ENCODE measurements around the gene TRERF1.

Gene TRERF1

DNA sequence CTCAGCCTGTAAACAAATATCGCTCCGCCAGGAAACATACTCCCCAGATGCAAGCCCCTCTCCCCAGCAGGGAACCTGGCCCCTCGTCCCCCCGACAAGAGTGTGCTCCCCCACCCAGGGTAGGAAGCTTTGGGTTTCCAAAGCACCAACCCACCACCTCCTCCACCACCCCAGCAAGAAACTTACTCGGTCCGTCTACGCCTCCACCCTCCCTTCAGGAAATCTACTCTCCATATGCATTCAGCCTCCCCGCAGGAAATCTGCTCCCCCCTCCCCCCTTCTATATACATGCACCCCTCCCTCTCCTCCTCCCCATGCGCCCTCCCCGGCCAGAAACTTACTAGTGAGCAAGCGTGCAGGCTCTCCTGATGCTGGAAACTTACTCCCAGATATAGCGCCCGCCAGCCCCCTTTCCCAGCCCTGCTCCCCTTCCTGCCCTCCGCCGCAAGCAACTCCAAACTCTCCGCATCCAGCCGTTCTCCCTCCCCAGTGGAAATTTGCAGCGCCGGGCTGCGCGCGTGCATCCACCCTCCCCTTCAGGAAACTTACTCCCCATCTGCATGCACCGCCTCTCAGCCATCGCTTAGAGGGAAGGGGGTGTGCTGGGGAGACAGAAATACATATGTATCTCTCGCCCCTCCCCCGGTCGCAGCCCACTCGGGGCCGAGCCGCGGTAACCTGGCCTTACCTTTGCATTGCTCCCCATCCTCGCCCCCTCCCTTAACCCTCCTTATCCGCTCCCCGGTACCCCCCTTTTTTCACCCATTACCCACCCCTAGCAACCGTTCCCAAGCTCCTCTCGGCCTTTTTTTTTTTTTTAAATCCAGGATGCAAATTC is at the start of gene TRERF1 (continued):
- TF ChIP-seq ZNF341 (tag by site-specific recombination; IDR thresholded peaks at IDR 0.05; ENCODE audit: low read depth) (peak; percentile 90), ZNF366 (tag by site-specific recombination; conservative IDR thresholded peaks at IDR 0.05) (no peak; the same call in 1 of the 2 replicates), ZNF24 (tag by site-specific recombination; IDR thresholded peaks at IDR 0.05) (peak; percentile 56; the same call in 1 of the 2 replicates), FEZF1 (tag by site-specific recombination; IDR thresholded peaks at IDR 0.05) (0 out of 2 replicates have a peak, but pooled peaks have one; percentile 13), ZNF354C (tag by site-specific recombination; IDR thresholded peaks at IDR 0.05; ENCODE audit: borderline replicate concordance, low read depth) (no peak), ZNF133 (tag by site-specific recombination; IDR thresholded peaks at IDR 0.05) (no peak), BCL11B (tag by site-specific recombination; IDR thresholded peaks at IDR 0.05; ENCODE audit: low read depth) (no peak), KLF16 (tag by site-specific recombination; IDR thresholded peaks at IDR 0.05) (peak; percentile 81), IKZF3 (tag by site-specific recombination; IDR thresholded peaks at IDR 0.05) (peak; percentile 77; the same call in 1 of the 2 replicates), ZNF555 (tag by site-specific recombination; conservative IDR thresholded peaks at IDR 0.05) (no peak), MYNN (tag by site-specific recombination; IDR thresholded peaks at IDR 0.05; ENCODE audit: borderline replicate concordance) (no peak), ZNF549 (tag by site-specific recombination; IDR thresholded peaks at IDR 0.05) (no peak), ZBTB20 (tag by site-specific recombination; IDR thresholded peaks at IDR 0.05) (peak; percentile 61), GLI2 (tag by site-specific recombination; IDR thresholded peaks at IDR 0.05; ENCODE audit: borderline replicate concordance, low read depth) (no peak), ZNF239 (tag by site-specific recombination; IDR thresholded peaks at IDR 0.05) (no peak)
- TF ChIP-seq, protein P1, sequence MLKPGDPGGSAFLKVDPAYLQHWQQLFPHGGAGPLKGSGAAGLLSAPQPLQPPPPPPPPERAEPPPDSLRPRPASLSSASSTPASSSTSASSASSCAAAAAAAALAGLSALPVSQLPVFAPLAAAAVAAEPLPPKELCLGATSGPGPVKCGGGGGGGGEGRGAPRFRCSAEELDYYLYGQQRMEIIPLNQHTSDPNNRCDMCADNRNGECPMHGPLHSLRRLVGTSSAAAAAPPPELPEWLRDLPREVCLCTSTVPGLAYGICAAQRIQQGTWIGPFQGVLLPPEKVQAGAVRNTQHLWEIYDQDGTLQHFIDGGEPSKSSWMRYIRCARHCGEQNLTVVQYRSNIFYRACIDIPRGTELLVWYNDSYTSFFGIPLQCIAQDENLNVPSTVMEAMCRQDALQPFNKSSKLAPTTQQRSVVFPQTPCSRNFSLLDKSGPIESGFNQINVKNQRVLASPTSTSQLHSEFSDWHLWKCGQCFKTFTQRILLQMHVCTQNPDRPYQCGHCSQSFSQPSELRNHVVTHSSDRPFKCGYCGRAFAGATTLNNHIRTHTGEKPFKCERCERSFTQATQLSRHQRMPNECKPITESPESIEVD (tag by site-specific recombination; IDR thresholded peaks at IDR 0.05): no peak
- TF ChIP-seq, protein P2, sequence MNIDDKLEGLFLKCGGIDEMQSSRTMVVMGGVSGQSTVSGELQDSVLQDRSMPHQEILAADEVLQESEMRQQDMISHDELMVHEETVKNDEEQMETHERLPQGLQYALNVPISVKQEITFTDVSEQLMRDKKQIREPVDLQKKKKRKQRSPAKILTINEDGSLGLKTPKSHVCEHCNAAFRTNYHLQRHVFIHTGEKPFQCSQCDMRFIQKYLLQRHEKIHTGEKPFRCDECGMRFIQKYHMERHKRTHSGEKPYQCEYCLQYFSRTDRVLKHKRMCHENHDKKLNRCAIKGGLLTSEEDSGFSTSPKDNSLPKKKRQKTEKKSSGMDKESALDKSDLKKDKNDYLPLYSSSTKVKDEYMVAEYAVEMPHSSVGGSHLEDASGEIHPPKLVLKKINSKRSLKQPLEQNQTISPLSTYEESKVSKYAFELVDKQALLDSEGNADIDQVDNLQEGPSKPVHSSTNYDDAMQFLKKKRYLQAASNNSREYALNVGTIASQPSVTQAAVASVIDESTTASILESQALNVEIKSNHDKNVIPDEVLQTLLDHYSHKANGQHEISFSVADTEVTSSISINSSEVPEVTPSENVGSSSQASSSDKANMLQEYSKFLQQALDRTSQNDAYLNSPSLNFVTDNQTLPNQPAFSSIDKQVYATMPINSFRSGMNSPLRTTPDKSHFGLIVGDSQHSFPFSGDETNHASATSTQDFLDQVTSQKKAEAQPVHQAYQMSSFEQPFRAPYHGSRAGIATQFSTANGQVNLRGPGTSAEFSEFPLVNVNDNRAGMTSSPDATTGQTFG (tag by site-specific recombination; IDR thresholded peaks at IDR 0.05; ENCODE audit: borderline replicate concordance): no peak
- TF ChIP-seq, protein P3, sequence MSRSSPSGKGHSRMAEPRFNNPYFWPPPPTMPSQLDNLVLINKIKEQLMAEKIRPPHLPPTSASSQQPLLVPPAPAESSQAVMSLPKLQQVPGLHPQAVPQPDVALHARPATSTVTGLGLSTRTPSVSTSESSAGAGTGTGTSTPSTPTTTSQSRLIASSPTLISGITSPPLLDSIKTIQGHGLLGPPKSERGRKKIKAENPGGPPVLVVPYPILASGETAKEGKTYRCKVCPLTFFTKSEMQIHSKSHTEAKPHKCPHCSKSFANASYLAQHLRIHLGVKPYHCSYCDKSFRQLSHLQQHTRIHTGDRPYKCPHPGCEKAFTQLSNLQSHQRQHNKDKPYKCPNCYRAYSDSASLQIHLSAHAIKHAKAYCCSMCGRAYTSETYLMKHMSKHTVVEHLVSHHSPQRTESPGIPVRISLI (tag by site-specific recombination; IDR thresholded peaks at IDR 0.05): no peak
- TF ChIP-seq, protein P4, sequence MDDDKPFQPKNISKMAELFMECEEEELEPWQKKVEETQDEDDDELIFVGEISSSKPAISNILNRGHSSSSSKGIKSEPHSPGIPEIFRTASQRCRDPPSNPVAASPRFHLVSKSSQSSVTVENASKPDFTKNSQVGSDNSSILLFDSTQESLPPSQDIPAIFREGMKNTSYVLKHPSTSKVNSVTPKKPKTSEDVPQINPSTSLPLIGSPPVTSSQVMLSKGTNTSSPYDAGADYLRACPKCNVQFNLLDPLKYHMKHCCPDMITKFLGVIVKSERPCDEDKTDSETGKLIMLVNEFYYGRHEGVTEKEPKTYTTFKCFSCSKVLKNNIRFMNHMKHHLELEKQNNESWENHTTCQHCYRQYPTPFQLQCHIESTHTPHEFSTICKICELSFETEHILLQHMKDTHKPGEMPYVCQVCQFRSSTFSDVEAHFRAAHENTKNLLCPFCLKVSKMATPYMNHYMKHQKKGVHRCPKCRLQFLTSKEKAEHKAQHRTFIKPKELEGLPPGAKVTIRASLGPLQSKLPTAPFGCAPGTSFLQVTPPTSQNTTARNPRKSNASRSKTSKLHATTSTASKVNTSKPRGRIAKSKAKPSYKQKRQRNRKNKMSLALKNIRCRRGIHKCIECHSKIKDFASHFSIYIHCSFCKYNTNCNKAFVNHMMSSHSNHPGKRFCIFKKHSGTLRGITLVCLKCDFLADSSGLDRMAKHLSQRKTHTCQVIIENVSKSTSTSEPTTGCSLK (tag by site-specific recombination; IDR thresholded peaks at IDR 0.05): no peak
- TF ChIP-seq, protein P5, sequence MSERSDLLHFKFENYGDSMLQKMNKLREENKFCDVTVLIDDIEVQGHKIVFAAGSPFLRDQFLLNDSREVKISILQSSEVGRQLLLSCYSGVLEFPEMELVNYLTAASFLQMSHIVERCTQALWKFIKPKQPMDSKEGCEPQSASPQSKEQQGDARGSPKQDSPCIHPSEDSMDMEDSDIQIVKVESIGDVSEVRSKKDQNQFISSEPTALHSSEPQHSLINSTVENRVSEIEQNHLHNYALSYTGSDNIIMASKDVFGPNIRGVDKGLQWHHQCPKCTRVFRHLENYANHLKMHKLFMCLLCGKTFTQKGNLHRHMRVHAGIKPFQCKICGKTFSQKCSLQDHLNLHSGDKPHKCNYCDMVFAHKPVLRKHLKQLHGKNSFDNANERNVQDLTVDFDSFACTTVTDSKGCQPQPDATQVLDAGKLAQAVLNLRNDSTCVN (tag by site-specific recombination; optimal IDR thresholded peaks at IDR 0.05): no peak
- TF ChIP-seq, protein P6, sequence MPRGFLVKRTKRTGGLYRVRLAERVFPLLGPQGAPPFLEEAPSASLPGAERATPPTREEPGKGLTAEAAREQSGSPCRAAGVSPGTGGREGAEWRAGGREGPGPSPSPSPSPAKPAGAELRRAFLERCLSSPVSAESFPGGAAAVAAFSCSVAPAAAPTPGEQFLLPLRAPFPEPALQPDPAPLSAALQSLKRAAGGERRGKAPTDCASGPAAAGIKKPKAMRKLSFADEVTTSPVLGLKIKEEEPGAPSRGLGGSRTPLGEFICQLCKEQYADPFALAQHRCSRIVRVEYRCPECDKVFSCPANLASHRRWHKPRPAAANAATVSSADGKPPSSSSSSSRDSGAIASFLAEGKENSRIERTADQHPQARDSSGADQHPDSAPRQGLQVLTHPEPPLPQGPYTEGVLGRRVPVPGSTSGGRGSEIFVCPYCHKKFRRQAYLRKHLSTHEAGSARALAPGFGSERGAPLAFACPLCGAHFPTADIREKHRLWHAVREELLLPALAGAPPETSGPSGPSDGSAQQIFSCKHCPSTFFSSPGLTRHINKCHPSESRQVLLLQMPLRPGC (tag by site-specific recombination; IDR thresholded peaks at IDR 0.05): peak; percentile 34; the same call in 1 of the 2 replicates
- TF ChIP-seq, protein P7, sequence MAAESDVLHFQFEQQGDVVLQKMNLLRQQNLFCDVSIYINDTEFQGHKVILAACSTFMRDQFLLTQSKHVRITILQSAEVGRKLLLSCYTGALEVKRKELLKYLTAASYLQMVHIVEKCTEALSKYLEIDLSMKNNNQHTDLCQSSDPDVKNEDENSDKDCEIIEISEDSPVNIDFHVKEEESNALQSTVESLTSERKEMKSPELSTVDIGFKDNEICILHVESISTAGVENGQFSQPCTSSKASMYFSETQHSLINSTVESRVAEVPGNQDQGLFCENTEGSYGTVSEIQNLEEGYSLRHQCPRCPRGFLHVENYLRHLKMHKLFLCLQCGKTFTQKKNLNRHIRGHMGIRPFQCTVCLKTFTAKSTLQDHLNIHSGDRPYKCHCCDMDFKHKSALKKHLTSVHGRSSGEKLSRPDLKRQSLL (tag by site-specific recombination; IDR thresholded peaks at IDR 0.05): no peak
- TF ChIP-seq, protein P8, sequence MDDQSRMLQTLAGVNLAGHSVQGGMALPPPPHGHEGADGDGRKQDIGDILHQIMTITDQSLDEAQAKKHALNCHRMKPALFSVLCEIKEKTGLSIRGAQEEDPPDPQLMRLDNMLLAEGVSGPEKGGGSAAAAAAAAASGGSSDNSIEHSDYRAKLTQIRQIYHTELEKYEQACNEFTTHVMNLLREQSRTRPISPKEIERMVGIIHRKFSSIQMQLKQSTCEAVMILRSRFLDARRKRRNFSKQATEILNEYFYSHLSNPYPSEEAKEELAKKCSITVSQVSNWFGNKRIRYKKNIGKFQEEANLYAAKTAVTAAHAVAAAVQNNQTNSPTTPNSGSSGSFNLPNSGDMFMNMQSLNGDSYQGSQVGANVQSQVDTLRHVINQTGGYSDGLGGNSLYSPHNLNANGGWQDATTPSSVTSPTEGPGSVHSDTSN (CRISPR knock-in tag; IDR thresholded peaks at IDR 0.05): no peak
